Ovary (tissue), 3 donors: ENCODE results near the gene SPINK9.

Source experiments
- EP300 ChIP-seq: sonication (generic); formaldehyde crosslinking; IDR thresholded peaks from one replicate; pipeline ENCODE4 v1.6.1; 2017; ENCODE audit warnings: antibody characterized with exemption
- POLR2A ChIP-seq: fragments of 450-650 bp; IDR thresholded peaks from one replicate; pipeline ENCODE4 v1.6.1; 2017; ENCODE audit warnings: antibody characterized with exemption, mild to moderate bottlenecking, moderate library complexity
- TF ChIP-seq, protein P1 (sequence below), 3 donors: fragments of 450-650 bp in 2 of 3; fragments of 200-600 bp in 1 of 3; IDR thresholded peaks; one replicate each; pipeline versions ENCODE4 v1.5.1 to v1.8.0; 2016 to 2022; ENCODE audit warnings: antibody characterized with exemption in 3 of 3, mild to moderate bottlenecking in 1 of 3
- donor health status: DM: no; HTN: no; CAD: no.

GRCh38 chr5:148385094-148385493, 49.7 kb downstream of the SPINK9 start:
- TF ChIP-seq, protein P1, sequence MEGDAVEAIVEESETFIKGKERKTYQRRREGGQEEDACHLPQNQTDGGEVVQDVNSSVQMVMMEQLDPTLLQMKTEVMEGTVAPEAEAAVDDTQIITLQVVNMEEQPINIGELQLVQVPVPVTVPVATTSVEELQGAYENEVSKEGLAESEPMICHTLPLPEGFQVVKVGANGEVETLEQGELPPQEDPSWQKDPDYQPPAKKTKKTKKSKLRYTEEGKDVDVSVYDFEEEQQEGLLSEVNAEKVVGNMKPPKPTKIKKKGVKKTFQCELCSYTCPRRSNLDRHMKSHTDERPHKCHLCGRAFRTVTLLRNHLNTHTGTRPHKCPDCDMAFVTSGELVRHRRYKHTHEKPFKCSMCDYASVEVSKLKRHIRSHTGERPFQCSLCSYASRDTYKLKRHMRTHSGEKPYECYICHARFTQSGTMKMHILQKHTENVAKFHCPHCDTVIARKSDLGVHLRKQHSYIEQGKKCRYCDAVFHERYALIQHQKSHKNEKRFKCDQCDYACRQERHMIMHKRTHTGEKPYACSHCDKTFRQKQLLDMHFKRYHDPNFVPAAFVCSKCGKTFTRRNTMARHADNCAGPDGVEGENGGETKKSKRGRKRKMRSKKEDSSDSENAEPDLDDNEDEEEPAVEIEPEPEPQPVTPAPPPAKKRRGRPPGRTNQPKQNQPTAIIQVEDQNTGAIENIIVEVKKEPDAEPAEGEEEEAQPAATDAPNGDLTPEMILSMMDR (IDR thresholded peaks at IDR 0.05): no peak
- no peak for TF ChIP-seq POLR2A
- no peak for TF ChIP-seq EP300
